GM12873 (cell line): ENCODE results near the gene TTLL11.

ENCODE experiments used
- TF ChIP-seq, protein P1 (sequence below): IDR thresholded peaks from 2 replicates; pipeline ENCODE4 v1.5.1; 2012; ENCODE audit warnings: low read depth, mild to moderate bottlenecking, moderate library complexity, low read length, control low read depth; ENCODE audit not compliant: insufficient read depth; ENCODE audit errors: missing control alignments

The TTLL11 gene

DNA sequence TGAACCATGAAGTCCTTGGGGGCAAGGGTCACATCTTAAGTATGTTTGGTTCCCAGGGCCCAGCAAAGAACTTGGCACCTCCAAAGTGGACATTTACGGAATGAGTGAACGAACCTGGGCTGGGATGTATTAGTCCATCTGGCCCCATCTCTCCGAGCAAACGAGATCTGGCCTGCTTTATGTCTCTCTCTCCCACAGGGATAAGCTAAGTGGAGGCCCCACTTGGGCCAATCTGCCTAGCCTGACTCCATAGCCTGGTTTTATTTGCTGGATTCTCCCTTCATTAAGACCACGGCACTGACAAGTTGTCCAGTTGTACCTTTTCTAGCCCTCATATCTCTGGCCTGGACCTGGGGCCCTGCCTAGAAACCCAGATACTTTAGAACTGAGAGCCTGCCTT, 2.1 kb downstream of the TTLL11 start:
- TF ChIP-seq, protein P1, sequence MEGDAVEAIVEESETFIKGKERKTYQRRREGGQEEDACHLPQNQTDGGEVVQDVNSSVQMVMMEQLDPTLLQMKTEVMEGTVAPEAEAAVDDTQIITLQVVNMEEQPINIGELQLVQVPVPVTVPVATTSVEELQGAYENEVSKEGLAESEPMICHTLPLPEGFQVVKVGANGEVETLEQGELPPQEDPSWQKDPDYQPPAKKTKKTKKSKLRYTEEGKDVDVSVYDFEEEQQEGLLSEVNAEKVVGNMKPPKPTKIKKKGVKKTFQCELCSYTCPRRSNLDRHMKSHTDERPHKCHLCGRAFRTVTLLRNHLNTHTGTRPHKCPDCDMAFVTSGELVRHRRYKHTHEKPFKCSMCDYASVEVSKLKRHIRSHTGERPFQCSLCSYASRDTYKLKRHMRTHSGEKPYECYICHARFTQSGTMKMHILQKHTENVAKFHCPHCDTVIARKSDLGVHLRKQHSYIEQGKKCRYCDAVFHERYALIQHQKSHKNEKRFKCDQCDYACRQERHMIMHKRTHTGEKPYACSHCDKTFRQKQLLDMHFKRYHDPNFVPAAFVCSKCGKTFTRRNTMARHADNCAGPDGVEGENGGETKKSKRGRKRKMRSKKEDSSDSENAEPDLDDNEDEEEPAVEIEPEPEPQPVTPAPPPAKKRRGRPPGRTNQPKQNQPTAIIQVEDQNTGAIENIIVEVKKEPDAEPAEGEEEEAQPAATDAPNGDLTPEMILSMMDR, result no peak

DNA sequence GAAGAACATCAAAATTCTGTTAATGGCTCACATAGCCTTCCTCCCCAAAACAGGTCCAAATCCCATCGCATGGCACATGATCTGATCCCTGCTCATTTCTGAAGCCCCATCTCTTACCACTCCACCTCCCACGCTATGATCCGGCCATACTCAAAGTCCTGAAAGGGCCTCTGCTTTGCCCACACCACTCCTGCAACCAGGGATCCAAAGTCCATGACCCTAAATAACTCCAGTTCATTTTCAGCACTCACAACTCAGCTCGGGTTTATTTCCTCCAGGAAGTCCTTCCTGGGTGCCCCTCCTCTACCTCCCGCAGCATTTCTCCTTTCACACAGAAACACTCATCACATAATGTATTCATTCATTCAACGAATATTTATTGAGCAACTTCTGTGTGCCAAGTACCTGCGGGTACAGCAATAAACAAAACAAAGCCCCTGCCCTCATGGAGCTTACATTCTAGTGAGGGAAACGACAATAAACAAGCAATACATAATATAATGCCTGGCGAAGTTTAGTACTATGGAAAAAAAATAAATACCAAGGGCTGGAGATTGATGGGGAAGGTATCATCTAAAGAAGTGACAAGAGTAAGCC, 2.7 kb downstream of the TTLL11 start:
- TF ChIP-seq, protein P1, result no peak

DNA sequence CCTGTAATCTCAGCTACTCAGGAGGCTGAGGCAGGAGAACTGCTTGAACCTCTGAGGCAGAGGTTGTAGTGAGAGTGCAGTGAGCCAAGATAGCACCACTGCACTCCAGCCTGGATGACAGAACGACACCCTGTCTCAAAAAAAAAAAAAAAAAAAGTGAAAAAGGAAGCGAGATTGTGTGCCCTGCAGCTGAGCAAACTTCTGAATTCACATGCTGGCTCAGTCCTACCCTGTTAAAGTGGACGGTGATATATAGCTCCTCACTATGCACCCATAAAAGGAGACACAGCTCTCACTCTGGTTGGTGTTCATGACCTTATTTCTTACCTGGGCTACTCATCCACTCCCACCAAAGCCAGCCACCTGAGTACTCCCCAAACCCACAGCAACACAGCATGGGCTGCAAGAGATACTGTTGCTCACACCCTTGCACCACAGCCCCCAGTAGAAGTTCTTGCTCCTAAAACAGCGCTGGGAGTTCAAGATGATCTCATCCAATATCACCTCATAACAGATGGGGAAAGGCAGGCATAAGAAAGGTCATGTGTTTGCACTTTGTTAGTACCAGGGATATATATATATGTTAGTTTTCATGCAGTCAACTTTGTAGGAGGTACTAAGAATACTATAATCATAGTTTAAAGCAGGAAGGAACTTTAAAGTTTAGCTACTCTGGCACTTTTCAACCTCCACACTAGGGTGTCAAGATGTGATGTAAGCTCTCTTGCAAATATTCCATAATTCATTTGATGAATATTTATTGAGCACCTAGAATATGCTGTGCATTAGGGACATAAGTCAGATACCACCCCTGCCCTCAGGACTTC, 4.0 kb downstream of the TTLL11 start:
- TF ChIP-seq, protein P1, result no peak

DNA sequence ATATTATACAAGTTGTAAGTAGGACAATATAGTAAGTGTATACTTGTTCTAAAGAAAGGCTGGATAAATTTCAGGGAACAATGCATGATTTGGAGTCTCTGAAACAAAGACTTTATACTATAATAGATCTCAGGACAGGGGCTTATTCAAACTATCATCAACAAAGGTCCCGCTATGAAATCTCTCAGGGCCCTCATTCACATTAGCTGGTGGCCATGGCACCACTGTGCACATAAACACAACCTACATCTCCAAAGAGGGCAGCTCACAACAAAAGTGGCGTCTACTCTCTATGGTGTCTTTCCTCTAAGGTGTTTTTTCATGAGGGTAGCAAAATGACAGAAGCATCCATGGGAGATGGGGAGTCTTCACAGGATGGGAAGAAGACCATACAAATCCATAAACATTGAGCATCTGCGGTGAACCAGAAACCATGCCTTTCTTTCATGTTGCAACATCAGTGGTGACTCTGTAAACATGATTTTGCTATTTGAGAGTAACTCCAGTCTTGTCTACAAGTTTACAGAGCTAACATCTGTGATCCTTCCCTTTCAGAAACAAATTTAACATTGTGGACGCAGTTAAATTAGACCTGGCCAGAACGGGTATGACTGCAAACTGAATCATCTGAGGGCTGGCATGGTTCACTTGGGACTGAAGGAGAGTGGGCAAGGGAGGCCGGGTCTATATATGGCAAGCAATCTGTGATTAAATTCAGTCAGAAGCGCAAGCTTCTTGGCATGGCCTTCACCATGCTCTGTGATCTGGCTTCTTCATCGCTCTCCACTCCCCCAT, 5.5 kb downstream of the TTLL11 start:
- TF ChIP-seq, protein P1, result no peak

DNA sequence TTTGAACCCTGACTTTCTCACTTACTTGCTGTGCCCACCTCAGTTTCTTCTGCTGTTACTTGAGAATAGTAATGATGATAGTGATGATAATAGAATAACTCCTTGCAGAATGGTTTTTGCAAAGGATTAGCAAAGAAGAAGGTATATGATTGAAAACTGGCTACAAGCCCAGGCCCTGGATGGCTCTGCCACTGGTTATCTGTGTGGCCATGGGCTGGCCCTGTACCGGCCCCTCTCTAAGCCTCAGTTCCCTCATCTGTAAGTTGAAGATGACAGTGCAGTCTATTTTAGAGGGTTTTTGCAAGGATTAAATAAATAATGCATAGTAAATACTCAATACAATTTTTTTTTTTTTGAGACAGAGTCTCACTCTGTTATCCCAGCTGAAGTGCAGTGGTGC, 6.2 kb downstream of the TTLL11 start:
- TF ChIP-seq, protein P1, result no peak

DNA sequence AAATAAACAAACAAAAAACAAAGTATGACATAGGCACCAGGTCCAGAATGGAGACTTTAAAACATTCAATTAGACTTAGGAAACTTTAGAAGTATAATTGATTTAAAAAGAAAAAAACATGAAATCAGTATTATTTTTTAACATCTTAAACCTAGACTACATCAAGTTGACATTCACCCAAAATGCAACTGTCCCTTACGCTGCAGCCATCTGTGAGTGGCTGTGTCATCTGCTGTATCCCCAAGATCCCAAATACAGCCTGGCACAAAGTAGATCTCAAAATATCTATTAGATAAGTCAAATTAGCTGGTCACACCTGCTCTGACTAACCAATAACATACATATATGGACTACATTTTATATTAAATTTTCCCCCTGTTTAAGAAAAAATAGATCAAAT, 7.8 kb downstream of the TTLL11 start:
- TF ChIP-seq, protein P1, result no peak
